Activated T-helper 2 cell treated with anti-CD3 and anti-CD28 coated beads, Interferon-gamma antibody, Interleukin-2, Interleukin-4, amounts not matched to agents 10 μg/mL and 5 μg/mL and 100 μg/mL, durations not matched to agents 14 hours and 24 hours and 36 hours (primary cell): Measurements from ENCODE around the gene FAM209B. TPM values are rescaled to one million over a fixed set of nuclear protein-coding genes. Genes with fewer than 3 reads are reported as not detected.

Experiments used
- DNase-seq: peaks from one replicate; pipeline ENCODE4 v3.0.0; 2021; ENCODE audit warnings: low spot score
- H3K27ac Mint-ChIP-seq: one replicate; pipeline ENCODE4 v1.8.0; 2021; ENCODE audit warnings: mixed read lengths
- H3K27me3 Mint-ChIP-seq: one replicate; pipeline ENCODE4 v1.8.0; 2021; ENCODE audit warnings: low read depth, mixed read lengths
- H3K36me3 Mint-ChIP-seq: one replicate; pipeline ENCODE4 v1.8.0; 2021; ENCODE audit warnings: low read depth, mixed read lengths
- H3K4me1 Mint-ChIP-seq: one replicate; pipeline ENCODE4 v1.8.0; 2021; ENCODE audit warnings: low read depth, mixed read lengths
- H3K4me3 Mint-ChIP-seq: one replicate; pipeline ENCODE4 v1.8.0; 2021; ENCODE audit warnings: low read depth, mild to moderate bottlenecking, moderate library complexity, mixed read lengths
- H3K9me3 Mint-ChIP-seq: one replicate; pipeline ENCODE4 v1.8.0; 2021; ENCODE audit warnings: mixed read lengths
- intact Hi-C: fragments of 100-400 bp; cut with micrococcal nuclease; formaldehyde crosslinking; loops from one replicate; pipeline ENCODE4 v1.15.1; 2023
- total RNA-seq: library from RNA; stranded (reverse); gene quantifications from 2 replicates; pipeline ENCODE4 v1.2.3, GENCODE V29; 2022

Gene FAM209B
- total RNA-seq, 1 donor from 2014 or later, result 1.8 TPM

DNA sequence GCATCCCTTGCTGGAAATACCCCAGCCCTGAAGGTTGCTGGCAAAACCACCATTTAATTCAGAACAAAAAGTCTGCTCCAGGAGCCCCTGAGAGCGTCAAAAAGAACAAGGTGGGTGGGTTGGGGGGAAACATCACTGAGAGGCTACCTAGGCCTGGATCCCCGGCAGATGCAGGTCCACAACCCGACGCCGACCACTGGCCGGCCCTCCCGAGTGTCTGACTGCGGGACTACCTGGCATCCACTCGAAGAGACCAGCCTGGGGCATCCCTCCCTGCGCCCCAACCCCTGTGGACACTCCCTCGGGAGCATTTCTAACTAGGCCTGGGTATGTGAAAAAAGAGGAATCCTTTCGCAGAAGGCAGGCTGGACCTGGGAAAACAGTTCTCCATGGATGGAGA, 47.2 kb downstream of the FAM209B start:
- H3K4me3 Mint-ChIP-seq, result no peak overlapping the region
- no peaks in the 10 kb centered on the region for H3K36me3 Mint-ChIP-seq
- no peaks in the 10 kb centered on the region for H3K4me1 Mint-ChIP-seq
- no peak overlapping the region for H3K27ac Mint-ChIP-seq
- intact Hi-C loops, result no loop called here
- peaks cover 7% of the 10 kb centered on the region for H3K27me3 Mint-ChIP-seq
- no peak for DNase-seq
- H3K9me3 Mint-ChIP-seq, result no peaks in the 10 kb centered on the region

DNA sequence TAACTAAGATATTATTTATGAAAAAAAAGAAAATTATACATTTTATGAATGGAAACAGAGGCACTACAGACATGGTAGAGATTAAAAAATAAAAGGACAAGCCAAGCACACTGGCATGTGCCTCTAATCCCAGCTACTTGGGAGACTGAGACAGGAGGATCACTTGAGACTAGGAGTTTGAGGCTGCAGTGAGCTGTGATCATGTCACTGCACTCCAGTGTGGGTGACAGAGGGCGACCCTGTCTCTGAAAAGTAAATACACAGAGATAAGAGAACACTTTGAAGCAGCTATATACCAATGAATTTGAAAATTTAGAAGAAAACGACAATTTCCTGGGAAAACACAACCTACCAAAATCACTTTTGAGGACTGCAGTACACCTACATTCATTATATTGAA, 48.7 kb downstream of the FAM209B start:
- Mint-ChIP-seq H3K9me3 (no peaks in the 10 kb centered on the region), H3K27ac (no peak overlapping the region), H3K36me3 (no peaks in the 10 kb centered on the region), H3K27me3 (peaks cover 7% of the 10 kb centered on the region), H3K4me1 (no peaks in the 10 kb centered on the region), H3K4me3 (no peak overlapping the region)
- intact Hi-C loops, result no loop called here
- no peak for DNase-seq

DNA sequence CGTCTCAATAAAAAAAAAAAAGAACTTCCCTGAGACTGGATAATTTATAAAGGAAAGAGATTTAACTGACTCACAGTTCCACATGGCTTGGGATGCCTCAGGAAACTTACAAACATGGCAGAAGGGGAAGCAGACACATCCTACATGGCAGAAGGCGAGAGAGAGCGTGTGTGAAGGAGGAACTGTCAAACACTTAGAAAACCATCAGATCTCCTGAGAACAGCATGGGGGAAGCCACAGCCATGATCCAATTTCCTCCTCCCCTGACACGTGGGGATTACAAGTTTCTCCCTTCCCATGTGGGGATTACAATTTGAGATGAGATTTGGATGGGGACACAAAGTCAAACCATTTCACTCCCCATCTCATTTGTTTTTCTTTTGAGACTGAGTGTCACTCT, 49.5 kb downstream of the FAM209B start:
- Mint-ChIP-seq H3K36me3 (no peaks in the 10 kb centered on the region), H3K4me1 (no peaks in the 10 kb centered on the region), H3K4me3 (no peak overlapping the region), H3K9me3 (no peaks in the 10 kb centered on the region), H3K27ac (no peak overlapping the region), H3K27me3 (peaks cover 7% of the 10 kb centered on the region)
- intact Hi-C loops, result no loop called here
- no peak for DNase-seq

DNA sequence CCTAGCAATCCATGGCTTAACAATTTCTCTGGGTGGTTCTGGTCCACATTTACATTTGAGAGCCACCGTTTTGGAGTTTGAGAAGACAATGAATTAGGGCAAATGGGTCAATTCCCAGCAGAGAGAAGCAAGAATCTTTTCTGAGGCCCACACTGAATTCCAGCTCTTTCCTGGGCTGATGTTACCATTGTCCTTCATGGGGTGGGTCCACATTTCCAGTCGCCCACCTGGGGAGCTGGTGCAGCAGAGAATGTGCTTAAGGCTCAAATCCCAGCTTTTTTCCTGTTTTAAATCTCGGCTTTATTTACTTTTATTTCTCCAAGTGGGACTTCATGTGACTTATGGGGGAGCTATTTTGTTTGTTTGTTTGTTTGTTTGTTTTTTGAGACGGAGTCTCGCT, 51.9 kb downstream of the FAM209B start:
- DNase-seq, result no peak
- no peaks in the 10 kb centered on the region for H3K9me3 Mint-ChIP-seq
- H3K27ac Mint-ChIP-seq, result no peak overlapping the region
- intact Hi-C loops, result no loop called here
- no peaks in the 10 kb centered on the region for H3K36me3 Mint-ChIP-seq
- H3K27me3 Mint-ChIP-seq, result peaks cover 9% of the 10 kb centered on the region
- no peak overlapping the region for H3K4me3 Mint-ChIP-seq
- no peaks in the 10 kb centered on the region for H3K4me1 Mint-ChIP-seq

Other genes starting within 250 kb of the FAM209B start
- 9.2 TPM in 2 replicates for gene FAM210B, start 174.3 kb upstream of the FAM209B start, total RNA-seq
- 64.8 and 71.1 TPM in 2 replicates for gene AURKA, start 141.0 kb upstream of the FAM209B start, total RNA-seq
- 51.2 and 52.1 TPM in 2 replicates for gene CSTF1, start 140.6 kb upstream of the FAM209B start, total RNA-seq
- gene CASS4, start 121.0 kb upstream of the FAM209B start, total RNA-seq, result 4.6 and 4.7 TPM in 2 replicates
- gene RTF2, start 64.6 kb upstream of the FAM209B start, total RNA-seq, result 103 and 107 TPM in 2 replicates
- gene FAM209A, start 8.5 kb upstream of the FAM209B start, total RNA-seq, result 1.2 and 1.7 TPM in 2 replicates
- not detected in 2 replicates for gene TFAP2C, start 96.1 kb downstream of the FAM209B start, total RNA-seq